Stomach (tissue), 4 donors: Measurements from ENCODE around the gene IFRD2.

ENCODE experiments used
- CTCF ChIP-seq, 7 experiments: fragments of 450-650 bp in 4 of 7; fragments of 200-600 bp in 3 of 7; sonication (generic) in 3 of 7; IDR thresholded peaks; one replicate each; pipeline ENCODE4 v1.5.1; 2016 to 2019; ENCODE audit warnings: antibody characterized with exemption in 7 of 7, control low read depth in 2 of 7, mild to moderate bottlenecking in 1 of 7
- POLR2A ChIP-seq, 4 donors: fragments of 450-650 bp; IDR thresholded peaks; one replicate each; pipeline ENCODE4 v1.6.1; 2016; ENCODE audit warnings: antibody characterized with exemption in 4 of 4, control low read depth in 2 of 4, mild to moderate bottlenecking in 1 of 4, moderate library complexity in 1 of 4
- POLR2AphosphoS5 ChIP-seq, 3 donors: sonication (generic); formaldehyde crosslinking; IDR thresholded peaks; one replicate each; pipeline ENCODE4 v1.6.1; 2016; ENCODE audit warnings: antibody characterized with exemption in 3 of 3

GRCh38 chr3:50290161-50290641, 2.0 kb downstream of the IFRD2 start:
- TF ChIP-seq CTCF (IDR thresholded peaks at IDR 0.05) (no peak), POLR2AphosphoS5 (IDR thresholded peaks at IDR 0.05) (no peak), POLR2A (IDR thresholded peaks at IDR 0.05) (no peak)
